AG04449 (cell line): ENCODE results near the gene RGS21.

Experiments
- CTCF ChIA-PET: fragments of 350-600 bp; formaldehyde crosslinking; extraction: SDS; loops from one replicate; lab custom pipeline; 2021; ENCODE audit warnings: antibody characterized with exemption; lab: Yijun Ruan, JAX
- POLR2A ChIA-PET: fragments of 400-600, 350-600 bp; formaldehyde crosslinking; extraction: SDS; loops from one replicate; lab custom pipeline; 2020; ENCODE audit warnings: antibody characterized with exemption, inconsistent platforms; lab: Yijun Ruan, JAX
- DNase-seq: peaks from one replicate; pipeline ENCODE4 v3.0.0-alpha.2; 2010; ENCODE audit warnings: low read depth, low spot score
- H3K4me3 ChIP-seq: 2 replicates; pipeline ENCODE4 v1.5.1; 2011; ENCODE audit warnings: low read depth, mild to moderate bottlenecking, control low read depth, low read length
- TF ChIP-seq, protein P1 (sequence below): IDR thresholded peaks from one replicate; pipeline ENCODE4 v1.5.1; 2011; ENCODE audit warnings: mild to moderate bottlenecking, moderate library complexity, low read length, control low read depth, inconsistent platforms; ENCODE audit not compliant: insufficient read depth; ENCODE audit errors: missing control alignments

The RGS21 gene

DNA sequence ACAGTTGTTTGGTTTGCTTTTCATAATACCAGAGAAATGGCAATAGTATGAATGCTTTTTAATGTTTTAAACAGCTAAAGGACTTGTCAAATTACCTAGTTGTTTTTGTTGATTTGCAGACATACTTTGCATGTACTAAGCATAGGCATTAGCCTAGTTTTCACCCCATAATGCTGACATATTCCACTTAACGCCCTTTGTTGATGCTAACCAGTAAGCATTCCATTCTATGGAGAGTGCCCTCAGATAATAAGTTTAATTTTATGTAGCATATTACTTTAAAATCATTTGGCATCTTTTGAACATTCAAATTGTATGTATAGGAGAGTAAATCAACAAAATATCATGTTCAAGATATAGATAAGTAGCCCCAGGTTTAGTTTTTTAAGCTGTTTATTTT lies 32.5 kb downstream of the RGS21 start:
- ChIA-PET CTCF (no interaction called here), POLR2A (no interaction called here)
- TF ChIP-seq, protein P1, sequence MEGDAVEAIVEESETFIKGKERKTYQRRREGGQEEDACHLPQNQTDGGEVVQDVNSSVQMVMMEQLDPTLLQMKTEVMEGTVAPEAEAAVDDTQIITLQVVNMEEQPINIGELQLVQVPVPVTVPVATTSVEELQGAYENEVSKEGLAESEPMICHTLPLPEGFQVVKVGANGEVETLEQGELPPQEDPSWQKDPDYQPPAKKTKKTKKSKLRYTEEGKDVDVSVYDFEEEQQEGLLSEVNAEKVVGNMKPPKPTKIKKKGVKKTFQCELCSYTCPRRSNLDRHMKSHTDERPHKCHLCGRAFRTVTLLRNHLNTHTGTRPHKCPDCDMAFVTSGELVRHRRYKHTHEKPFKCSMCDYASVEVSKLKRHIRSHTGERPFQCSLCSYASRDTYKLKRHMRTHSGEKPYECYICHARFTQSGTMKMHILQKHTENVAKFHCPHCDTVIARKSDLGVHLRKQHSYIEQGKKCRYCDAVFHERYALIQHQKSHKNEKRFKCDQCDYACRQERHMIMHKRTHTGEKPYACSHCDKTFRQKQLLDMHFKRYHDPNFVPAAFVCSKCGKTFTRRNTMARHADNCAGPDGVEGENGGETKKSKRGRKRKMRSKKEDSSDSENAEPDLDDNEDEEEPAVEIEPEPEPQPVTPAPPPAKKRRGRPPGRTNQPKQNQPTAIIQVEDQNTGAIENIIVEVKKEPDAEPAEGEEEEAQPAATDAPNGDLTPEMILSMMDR: no peak
- no peak overlapping the region for H3K4me3 ChIP-seq
- no peak for DNase-seq

DNA sequence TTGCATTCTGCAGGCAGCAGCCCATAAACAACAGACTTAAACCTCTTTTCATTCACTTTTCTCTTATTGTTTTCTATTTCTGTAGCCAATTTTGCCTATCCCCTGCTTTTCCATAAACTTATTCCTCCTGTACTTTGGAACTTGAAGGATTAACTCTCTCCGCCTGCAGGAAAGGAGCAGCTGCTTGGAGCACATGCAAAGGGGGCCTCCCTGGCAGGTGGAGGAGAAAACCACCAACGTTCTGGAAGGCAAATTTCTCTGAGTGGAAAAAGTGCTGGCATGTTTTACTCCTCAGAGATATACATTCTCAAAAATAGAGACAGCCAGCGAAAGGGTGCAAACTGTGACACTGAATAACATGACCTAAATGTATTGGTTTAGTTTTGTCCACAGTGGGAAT lies 33.6 kb downstream of the RGS21 start:
- TF ChIP-seq, protein P1: no peak
- POLR2A ChIA-PET: no interaction called here
- H3K4me3 ChIP-seq: no peak overlapping the region
- DNase-seq: no peak
- CTCF ChIA-PET: no interaction called here

DNA sequence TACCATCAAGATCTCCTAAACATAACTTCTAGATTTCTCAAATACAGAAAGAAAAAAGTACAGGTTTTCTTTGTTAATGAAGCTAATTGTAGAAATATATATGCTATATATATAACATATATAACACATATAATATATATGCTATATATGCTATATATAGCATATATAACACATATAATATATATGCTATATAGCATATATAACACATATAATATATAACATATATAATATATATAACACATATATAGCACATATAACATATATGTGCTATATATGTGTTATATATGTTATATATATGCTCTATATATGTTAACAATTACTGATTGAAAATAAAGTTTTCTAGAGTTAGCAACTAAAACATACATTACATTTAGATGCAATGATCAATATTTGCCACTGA lies 34.8 kb downstream of the RGS21 start:
- ChIA-PET POLR2A (no interaction called here), CTCF (interaction anchor here (0.8 kb wide), 1 partner anchor 17 kb away, joined by 3 read pairs; no protein-coding TSS in a partner anchor)
- DNase-seq: no peak
- TF ChIP-seq, protein P1: no peak
- H3K4me3 ChIP-seq: no peak overlapping the region

DNA sequence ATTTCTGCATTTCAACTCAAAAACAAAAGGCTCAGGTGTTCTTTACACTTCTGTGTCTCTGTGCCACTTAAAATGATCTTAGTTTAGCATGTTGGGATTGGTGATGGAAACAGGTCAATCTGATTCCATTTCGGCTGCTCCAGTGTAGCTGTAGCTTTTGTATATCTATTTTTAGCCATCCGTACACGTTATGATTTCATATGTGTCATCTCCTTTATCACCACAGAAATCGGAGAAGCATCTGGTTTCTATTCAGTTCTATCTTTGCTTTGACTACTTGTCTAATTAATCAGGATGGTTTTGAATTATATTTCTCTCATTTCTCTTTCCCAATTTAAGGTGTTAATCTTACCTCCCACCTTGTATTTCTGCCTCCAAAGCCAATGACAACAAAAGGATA lies 41.1 kb downstream of the RGS21 start:
- H3K4me3 ChIP-seq: no peak overlapping the region
- POLR2A ChIA-PET: no interaction called here
- DNase-seq: no peak
- CTCF ChIA-PET: no interaction called here
- TF ChIP-seq, protein P1: no peak

DNA sequence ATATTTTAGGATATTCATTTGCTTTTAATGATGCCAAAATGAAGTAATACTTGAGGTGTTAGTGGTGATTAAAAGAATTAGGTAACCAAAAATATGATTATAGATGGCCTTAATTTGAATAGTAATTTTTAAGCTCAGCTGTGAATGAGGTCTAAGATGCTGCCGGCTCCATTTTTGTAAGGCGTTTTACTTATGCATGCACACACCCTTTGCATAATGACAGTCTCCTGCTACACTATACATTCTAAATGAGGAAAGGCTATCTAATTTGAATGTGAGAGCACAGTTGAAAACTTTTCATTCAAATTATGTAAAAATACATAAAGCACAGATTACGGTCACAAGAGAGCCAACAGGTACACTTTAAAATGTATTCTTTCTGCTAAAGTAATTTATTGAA lies 41.6 kb downstream of the RGS21 start:
- no peak overlapping the region for H3K4me3 ChIP-seq
- ChIA-PET CTCF (no interaction called here), POLR2A (no interaction called here)
- no peak for DNase-seq
- TF ChIP-seq, protein P1: no peak

DNA sequence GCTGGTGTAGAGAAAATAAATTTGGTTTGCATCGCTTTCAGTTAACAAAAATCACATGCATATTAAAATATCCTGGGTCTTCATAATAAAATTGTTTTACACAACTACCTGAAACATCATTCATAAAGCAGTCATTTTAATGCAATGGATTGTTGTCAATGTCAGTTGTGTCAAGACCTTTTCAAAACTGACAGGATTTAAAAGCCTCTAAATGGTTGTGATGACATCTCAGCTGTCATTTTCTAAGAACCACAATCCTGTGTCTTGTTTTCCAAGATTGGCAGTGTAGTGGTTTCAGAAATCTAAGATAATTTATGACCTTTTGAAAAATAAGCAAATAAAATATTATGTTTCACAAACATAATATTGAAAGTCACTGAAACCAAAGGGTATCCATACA lies 42.0 kb downstream of the RGS21 start:
- ChIA-PET POLR2A (no interaction called here), CTCF (no interaction called here)
- TF ChIP-seq, protein P1: no peak
- DNase-seq: no peak
- H3K4me3 ChIP-seq: no peak overlapping the region
